Adipose tissue (tissue), 3 donors: ENCODE measurements around the gene ARHGAP45. TPM values are rescaled to one million over a fixed set of nuclear protein-coding genes. Genes with fewer than 3 reads are reported as not detected.

Experiments used
- H3K27ac ChIP-seq: one replicate; pipeline ENCODE4 v1.5.1; 2013; ENCODE audit warnings: low read depth, low read length
- WGBS, 3 donors: extraction: QIAGEN DNeasy Blood & Tissue Kit; methylation state at CpG; one replicate each; pipeline ENCODE4 v1.1.7; 2013; 5-methylcytosine and 5-hydroxymethylcytosine counted together
- polyA plus RNA-seq, 3 donors: library from polyadenylated mRNA; stranded (reverse); fragments of 200-250 nt; gene quantifications; one replicate each; pipeline ENCODE4 v1.2.3, GENCODE V29; 2013
- donor health status: healthy with polysubstance abuse.
- donor health status: Bipolar disorder and iron deficiency.
- donor health status: healthy.

Gene ARHGAP45
- polyA plus RNA-seq, 3 donors: 10.1 to 22.3 (median 14.7) TPM

DNA sequence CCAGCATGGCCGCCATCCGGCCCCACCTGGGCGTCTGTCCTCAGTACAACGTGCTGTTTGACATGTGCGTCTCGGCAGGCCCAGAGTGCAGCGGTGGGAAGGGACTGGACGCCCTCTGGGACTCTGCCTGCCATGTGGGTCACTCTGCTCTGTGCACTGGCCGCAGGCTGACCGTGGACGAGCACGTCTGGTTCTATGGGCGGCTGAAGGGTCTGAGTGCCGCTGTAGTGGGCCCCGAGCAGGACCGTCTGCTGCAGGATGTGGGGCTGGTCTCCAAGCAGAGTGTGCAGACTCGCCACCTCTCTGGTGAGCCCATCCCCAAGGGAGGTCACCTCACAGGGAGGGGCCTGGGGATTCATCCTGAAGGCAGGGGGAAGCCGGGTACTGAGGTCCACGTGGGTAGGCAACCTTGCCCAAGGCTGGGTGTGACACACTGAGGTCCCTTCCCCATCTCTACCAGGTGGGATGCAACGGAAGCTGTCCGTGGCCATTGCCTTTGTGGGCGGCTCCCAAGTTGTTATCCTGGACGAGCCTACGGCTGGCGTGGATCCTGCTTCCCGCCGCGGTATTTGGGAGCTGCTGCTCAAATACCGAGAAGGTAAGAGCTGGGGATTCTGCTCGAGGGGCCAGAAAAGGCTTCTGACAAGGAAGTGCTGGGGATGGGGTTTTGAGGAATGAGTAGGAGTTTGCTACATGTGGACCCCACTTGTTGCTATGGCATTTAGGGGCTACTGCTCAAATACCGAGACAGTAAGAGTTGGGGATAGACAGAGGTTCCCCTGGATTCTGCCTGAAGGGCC lies 15.8 kb upstream of the ARHGAP45 start:
- no peak overlapping the region for H3K27ac ChIP-seq
- WGBS, 3 donors: 87 to 90% (median 89%) methylated on average over 31 of the region's 31 CpGs

DNA sequence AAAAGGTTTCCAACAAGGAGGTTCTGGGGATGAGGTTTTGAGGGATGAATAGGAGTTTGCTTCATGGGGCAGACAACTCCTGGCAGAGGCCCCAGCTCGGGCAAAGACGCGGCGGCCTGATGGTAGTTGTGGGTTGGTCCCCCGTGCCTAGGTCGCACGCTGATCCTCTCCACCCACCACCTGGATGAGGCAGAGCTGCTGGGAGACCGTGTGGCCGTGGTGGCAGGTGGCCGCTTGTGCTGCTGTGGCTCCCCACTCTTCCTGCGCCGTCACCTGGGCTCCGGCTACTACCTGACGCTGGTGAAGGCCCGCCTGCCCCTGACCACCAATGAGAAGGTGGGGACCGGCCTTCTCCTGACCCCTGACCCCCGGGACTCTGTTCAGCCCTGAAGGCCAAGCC lies 15.2 kb upstream of the ARHGAP45 start:
- WGBS, 3 donors: 91 to 98% (median 91%) methylated on average over 17 of the region's 17 CpGs
- no peak overlapping the region for H3K27ac ChIP-seq

- 74 to 83% (median 80%) methylated on average over 2 to 3 of the region's 5 CpGs for WGBS, 3 donors
Observed at GRCh38 chr19:1052349-1052975, 14.5 kb upstream of the ARHGAP45 start.

GRCh38 chr19:1053176-1054101 lies 13.5 kb upstream of the ARHGAP45 start:
- 88 to 93% (median 92%) methylated on average over 31 of the region's 31 CpGs for WGBS, 3 donors

More at GRCh38 chr19:1052349-1052975, 14.5 kb upstream of the ARHGAP45 start:
- H3K27ac ChIP-seq: no peak overlapping the region

GRCh38 chr19:1054102-1055027 lies 12.6 kb upstream of the ARHGAP45 start:
- no peak overlapping the region for H3K27ac ChIP-seq
- WGBS, 3 donors: 92 to 96% (median 94%) methylated on average over 28 of the region's 28 CpGs

More at GRCh38 chr19:1053176-1054101, 13.5 kb upstream of the ARHGAP45 start:
- H3K27ac ChIP-seq: no peak overlapping the region

- 90 to 100% (median 95%) methylated on average over 14 of the region's 14 CpGs for WGBS, 3 donors
Observed at GRCh38 chr19:1055028-1055425, 11.9 kb upstream of the ARHGAP45 start.

GRCh38 chr19:1055886-1056620 lies 10.9 kb upstream of the ARHGAP45 start:
- no peak overlapping the region for H3K27ac ChIP-seq
- 96 to 98% (median 97%) methylated on average over 20 of the region's 20 CpGs for WGBS, 3 donors

More at GRCh38 chr19:1055028-1055425, 11.9 kb upstream of the ARHGAP45 start:
- H3K27ac ChIP-seq: no peak overlapping the region

DNA sequence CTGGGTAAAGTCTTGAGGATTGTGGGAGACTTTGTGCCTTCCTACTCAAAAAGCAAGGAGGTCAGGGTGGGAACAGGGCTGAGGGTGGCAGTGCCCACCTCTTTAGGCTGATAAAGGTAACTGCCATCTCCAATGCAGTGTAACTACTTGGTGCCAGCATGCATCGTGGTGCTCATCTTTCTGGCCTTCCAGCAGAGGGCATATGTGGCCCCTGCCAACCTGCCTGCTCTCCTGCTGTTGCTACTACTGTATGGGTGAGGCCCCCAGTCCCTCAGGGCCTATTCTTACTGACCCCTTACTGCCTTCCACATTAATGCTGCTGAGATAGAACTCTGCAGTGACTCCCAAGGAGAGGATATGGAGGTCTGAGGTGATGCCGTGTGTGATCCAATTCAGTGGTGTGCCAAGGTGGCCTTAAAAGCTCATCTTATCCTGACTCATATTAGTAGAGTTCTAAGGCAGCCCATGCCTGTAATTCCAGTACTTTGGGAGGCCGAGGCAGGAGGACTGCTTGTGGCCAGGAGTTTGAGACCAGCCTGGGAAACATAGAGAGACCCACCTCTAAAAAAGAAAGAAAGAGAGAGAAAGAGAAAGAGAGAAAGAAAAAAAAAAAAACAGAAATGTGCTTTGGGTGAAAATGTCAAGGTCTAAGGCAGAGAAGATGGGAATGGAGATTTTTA lies 9.7 kb upstream of the ARHGAP45 start:
- H3K27ac ChIP-seq: no peak overlapping the region
- WGBS, 3 donors: 50 to 66% (median 59%) methylated on average over 3 of the region's 3 CpGs

GRCh38 chr19:1058112-1058511 lies 8.9 kb upstream of the ARHGAP45 start:
- H3K27ac ChIP-seq: no peak overlapping the region
- 91 to 95% (median 94%) methylated on average over 5 of the region's 5 CpGs for WGBS, 3 donors

- 81 to 87% (median 87%) methylated on average over 5 of the region's 5 CpGs for WGBS, 3 donors
Observed at GRCh38 chr19:1060689-1061088, 6.3 kb upstream of the ARHGAP45 start.

DNA sequence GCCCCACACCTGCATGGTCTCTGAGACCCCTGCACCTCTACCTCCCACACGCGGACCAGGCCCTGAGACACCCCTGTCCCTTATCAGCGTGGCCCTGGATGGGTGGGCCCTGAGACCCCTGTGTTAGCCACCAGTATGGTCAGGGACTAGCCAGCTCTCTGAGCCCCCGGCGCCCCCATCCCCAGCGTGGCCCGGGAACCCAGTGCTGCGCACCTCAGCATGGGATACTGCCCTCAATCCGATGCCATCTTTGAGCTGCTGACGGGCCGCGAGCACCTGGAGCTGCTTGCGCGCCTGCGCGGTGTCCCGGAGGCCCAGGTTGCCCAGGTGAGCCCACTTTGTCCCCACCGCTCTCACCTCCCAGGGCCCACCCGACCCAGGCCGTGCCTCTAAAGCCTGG lies 5.0 kb upstream of the ARHGAP45 start:
- H3K27ac ChIP-seq: no peak overlapping the region
- 81 to 94% (median 91%) methylated on average over 18 to 20 of the region's 20 CpGs for WGBS, 3 donors

More at GRCh38 chr19:1060689-1061088, 6.3 kb upstream of the ARHGAP45 start:
- H3K27ac ChIP-seq: no peak overlapping the region

GRCh38 chr19:1062387-1063029 lies 4.5 kb upstream of the ARHGAP45 start:
- no peak overlapping the region for H3K27ac ChIP-seq
- WGBS, 3 donors: 80 to 93% (median 89%) methylated on average over 14 to 16 of the region's 17 CpGs

- H3K27ac ChIP-seq: no peak overlapping the region
- 71 to 92% (median 74%) methylated on average over 36 to 37 of the region's 37 CpGs for WGBS, 3 donors
Observed at GRCh38 chr19:1063030-1063908, 3.7 kb upstream of the ARHGAP45 start.

GRCh38 chr19:1063909-1064660 lies 2.9 kb upstream of the ARHGAP45 start:
- 60 to 88% (median 63%) methylated on average over 37 of the region's 37 CpGs for WGBS, 3 donors
- H3K27ac ChIP-seq: no peak overlapping the region
